Epidermal melanocyte (primary cell): ENCODE results near the gene NTRK3.

Experiments
- DNase-seq: peaks from one replicate; pipeline ENCODE4 v3.0.0; 2011; ENCODE audit warnings: low spot score; ENCODE audit not compliant: insufficient read length

NTRK3 gene

DNA sequence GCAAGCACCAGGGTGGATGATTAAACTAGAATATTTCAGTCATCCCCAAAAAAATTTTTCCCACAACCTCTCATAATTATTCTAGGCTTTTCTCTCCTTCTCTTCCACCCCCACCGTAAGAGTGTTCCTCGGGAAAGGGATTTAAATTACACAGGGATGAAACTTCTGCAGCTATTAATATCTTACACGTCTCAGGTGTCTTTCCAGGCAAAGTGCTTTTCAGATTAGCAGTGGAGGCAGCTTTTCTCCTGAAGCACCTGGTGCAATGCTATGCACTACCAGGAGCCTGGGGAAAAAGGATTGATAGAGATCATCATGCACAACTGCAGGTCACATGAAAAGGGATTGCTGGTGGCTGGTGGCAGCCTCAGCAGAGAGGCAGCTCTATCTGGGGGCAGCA, 250.4 kb downstream of the NTRK3 start:
- no peak for DNase-seq

DNA sequence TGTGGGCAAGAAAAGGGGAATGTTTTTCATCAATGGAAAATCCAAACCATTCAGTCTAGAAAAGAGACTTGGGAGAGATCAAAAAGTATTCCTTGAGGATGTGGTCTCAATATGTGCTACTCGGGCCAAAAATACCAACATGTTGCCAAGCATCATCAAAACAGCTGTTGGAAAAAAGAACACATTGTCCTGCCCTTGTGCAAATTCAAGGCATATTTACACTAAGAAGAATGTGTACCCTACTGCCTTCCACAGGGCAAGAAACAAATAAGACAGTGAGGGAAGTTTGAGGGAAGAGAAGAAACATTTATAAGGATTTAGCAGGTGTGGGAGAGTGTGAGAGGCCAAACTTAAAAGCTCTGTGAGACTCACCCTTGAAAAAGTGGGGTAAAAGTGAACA, 252.1 kb downstream of the NTRK3 start:
- no peak for DNase-seq

DNA sequence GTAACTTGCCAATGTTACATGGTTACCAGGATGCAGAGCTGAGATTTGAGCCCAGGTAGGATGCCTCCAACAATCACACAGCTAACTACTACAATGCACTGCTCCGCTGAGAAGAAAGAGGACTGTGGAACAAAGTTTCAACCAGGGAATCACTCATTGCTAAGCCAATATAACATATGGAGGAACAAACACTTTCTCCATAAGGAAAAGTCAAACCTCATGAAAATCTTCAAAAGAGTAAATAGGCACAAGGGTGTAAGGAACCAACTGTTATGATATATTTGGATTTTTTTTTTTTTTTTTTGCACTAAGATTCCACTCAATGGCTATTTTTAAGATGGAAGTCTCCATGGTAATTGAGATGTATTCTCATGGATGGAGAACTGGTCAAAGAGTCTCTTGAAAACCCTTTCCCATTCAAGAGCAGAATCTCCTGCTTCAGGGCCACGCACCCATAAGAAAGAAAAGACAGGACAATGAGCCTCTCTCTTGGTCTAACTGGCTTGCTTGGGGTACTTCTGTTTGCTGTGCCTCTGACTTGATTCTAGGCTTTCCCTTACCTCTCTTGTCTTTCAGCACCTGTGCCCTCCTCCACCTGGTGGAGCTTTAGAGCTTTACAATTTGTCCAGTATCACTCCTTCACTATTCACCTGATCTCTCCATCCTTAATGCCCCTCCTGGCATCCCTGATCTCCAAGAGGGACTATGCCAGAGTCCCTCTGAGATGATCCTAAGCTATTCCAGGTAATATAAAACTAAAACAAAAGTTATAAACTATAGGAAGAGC, 252.8 kb downstream of the NTRK3 start:
- DNase-seq = no peak

DNA sequence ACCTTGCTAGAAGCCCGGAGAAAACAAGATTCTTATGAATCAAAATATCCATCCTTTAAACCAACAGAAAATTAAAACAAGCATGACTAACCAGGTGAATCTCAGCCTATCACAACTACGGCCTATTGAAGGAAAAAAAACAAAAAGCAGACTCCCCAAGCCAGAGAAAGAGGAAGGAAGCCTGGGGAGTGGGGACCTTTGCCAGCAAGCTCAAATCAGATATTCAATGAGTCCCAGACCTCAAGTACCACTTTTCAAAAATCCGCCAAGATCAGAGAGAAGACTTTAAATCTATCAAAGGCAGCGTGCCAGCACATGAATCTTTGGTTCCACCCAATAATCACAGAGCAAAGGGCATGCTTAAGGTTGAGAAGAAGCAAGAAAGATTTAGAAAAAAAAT, 253.8 kb downstream of the NTRK3 start:
- no peak for DNase-seq

DNA sequence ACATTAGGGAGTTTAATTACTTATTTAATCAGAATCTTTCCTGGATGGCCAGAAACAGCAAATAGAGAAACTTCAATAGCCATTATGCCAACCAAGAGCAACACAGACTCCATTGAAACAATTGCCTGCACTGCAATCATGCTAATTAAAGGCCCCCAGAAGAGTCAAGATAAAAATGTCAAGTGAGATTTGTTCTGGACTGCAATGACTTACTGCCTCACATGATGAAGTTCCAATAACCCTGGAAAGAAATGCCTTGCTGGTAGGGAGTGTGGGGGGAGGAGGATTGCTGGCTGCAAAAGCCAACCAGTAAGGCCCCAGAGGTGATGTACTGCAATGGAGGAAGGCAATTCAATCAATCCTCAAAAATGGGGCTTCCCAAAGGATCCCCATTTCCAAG, 257.9 kb downstream of the NTRK3 start:
- no peak for DNase-seq

DNA sequence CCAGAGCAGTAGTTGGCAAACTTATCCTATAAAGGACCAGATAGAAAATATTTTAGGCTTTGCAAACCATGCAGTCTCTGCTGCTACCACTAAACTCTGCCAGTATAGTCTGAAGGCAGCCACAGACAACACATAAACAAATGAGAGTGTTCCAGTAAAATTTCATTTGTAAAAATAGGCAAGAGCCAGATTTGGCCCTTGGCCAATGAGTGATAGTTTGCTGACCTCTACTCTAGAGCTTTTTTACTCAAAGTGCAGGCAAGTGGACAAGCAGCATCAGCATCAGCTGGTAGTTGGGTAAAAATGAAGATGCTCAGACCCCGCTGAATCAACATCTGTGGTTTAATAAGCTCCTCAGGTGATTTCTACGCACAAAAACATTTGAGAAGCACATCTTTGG, 269.8 kb downstream of the NTRK3 start:
- no peak for DNase-seq

DNA sequence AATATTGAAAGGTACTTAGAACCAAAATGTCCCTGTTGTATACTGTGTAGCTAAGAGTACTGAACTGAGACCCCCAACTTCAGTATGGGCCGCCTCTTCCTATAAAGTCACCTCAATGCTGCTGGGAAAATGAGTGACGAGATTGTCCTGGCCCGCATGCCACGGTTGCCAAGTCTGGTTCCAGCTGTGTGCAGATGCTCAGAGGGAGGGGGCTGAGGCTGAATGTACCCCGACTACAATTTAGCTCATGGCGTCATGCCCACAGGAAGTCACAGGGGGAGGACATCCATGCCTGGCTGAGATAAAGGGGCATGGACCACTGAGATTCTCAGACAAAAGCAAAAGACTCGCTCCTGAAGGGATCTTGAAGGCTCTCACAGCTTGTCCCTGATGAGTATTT, 271.1 kb downstream of the NTRK3 start:
- no peak for DNase-seq

DNA sequence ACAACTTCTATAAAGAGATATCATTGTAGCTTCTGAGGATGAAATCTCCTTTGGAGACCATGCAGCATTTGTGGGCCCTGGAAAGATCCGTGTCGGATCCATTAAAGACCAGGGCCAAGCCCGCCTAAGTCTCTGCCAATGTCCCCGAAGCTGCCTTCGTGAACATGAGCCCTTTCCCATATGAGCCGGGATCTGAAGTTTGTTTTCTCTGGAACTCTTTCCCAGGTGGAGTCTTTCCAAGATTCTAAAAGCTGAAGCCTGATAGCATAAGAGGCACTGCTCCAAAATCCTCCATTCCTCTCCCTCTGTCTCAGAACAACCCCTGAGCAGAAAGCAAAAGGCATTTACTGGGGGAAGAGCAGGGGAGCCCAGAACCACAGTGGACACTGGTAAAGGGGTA, 274.6 kb downstream of the NTRK3 start:
- no peak for DNase-seq

DNA sequence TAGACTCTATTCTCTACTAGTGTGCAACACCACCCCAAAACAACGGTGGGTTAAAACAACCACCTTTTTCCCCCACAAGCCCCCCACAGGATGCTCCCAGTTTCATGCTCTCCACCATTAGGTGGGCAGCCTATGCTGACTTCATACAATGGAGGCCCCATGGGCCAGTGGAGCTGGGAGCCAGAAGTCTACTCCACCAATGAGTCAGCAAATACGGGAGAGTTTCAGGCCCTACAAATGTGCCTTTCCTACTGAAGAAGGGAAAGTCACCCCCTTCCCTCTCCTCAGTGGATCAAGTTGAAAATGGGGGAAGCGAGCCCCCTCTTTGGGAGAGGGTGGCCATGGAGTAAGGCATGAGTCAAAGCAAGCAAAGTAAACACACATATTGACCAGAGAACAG, 278.6 kb downstream of the NTRK3 start:
- DNase-seq = no peak

DNA sequence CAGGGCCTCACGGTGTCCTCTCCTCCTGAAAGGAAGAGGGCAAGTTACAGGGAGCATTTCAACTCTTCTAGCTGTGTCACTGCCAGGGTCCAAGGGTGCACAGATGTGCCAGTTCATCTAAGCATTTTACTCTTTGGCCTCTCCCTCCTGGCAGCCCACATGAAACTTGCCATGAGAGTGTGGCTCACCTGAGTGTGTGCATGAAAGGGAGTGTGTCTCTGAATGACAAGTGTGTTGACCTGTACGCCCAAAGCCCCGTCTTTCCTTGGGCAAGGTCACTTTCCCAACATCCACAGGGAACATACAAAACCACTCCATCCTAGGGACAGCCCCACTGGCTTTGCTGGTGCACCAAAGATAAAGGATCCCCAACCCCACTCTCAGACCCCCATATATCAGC, 280.0 kb downstream of the NTRK3 start:
- no peak for DNase-seq

DNA sequence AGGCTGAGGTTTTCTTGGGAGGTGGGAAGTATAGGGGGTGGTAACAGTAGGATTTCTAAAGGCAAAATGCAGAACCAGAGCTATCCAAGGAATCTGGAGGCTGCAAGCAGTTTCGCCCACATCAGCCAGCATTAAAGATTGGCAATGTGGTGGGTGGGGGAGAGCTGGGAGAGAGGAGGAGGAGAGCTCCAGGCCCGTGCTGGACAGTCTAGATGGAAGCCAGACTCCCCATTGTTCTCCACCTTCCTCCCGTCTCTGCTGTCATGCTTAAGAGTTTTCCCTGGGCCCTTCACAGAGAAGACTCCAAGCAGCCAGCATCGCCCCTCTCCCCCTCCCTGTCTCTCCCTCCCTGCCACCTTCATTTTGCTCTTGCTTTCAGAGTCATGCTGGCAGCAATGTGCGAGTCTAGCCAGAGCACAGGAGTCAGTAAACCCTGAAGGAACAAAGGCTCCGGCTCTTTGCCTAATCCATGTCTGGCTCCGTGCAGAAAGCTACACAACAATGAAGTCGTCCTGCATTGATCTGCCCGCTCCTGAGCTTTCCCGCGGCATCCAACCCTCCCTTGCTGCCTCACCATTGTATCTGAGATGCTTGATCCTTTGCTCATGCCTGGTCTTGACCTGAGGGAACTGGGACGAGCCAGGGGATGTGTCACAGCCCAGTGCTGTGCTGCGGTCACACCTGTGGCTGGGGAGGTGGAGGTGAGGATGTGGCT, 282.9 kb downstream of the NTRK3 start:
- no peak for DNase-seq

DNA sequence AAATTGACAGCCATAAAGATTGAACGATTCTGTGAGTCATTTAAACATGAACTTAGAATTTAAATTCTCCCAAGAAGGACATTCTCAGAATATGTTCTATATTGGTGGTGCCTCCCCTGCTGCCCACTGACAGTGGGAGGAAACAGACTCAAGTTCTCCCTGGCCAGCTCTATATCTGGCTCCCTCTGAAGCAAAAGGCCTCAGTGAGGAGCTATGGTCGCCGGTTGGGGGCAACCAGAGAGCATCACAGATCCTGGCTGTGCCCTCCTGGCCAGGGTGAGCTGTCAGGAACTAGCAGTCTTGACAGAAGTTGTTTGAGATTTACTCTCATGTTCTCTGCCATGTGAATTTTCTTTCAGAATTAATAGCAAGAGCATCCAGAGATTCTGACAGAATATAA, 285.5 kb downstream of the NTRK3 start:
- no peak for DNase-seq

DNA sequence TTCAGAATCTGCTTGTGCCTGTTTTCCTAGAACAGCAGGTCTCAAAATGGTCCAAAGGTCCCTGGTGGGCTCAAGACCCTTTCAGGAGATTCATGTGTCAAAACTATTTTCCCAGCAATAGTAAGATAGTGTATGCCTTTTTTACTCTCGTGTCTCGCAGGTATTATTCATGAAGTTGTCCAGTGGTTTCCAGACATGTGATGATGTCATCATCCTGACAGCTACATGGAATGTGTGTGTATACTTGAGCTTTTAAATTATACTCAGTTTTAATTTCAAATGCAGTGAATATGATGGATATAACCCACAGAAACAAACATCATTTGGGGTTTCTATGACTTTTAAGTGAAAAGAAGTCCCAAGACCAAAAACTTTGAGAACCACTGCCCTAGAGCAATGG, 288.6 kb downstream of the NTRK3 start:
- DNase-seq = no peak

DNA sequence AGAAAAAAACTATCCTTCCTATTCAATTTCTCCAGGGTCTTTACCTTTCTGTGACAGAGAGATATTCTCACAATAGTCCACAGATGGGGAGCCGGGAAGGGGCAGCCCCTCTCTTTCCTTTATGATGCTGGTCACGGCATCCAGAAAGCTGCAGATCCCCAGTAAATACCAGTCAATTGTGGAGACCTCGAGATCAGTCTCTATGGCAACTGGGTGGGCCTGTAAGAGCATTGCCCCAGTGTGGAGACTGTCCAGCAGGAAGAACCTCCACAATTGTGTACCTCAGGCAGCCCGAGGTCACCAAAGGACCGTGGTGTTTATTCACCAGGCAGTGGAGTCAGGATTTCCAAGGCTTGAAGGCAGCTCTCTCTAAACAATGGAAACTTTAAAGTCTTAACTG, 291.2 kb downstream of the NTRK3 start:
- no peak for DNase-seq

DNA sequence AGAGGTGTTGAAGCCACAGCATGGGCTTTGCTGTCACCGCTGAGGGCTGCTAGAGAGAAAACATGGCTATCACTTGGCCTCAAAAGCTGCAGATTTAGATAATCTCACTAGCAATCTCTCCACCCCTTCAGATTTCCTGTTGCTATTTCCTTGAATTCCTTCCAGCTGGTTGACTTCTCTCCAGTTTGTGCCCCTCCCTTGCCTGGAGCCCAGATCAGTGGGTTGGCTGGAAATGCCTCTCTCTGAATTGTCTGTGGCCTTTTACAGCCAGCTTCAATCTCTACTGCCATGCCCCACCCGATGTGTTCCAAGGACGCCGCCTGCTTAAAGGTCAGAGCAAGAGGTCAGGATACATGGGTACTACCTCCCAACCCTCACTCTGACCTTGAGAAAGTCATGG, 294.1 kb downstream of the NTRK3 start:
- no peak for DNase-seq

DNA sequence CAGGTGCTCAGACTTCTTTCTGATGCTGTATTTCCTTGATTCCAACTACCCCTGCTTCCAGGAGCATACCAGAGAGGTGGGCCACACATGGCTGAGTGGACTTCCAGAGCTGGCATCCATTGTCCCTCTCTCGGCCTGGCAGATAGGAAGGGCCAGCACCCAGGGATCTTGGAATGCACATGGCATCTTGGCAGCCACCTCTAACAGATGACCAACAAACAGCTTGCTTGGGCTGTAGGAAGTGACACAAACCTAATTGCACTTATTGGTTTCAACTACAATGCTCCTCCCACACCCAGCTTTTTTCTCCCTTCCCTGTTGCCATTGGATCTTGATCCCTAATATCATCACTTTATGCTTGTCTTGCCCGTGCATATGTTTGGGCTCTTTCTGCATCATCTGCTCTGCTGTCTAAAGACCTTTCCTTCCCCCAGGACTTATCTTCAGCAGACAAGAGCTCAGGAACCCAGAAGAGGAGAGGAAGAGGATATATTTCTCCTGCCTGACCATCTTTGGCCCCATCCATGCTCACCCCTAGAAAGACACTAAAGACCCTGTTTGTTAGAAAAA, 294.6 kb downstream of the NTRK3 start:
- DNase-seq = no peak

DNA sequence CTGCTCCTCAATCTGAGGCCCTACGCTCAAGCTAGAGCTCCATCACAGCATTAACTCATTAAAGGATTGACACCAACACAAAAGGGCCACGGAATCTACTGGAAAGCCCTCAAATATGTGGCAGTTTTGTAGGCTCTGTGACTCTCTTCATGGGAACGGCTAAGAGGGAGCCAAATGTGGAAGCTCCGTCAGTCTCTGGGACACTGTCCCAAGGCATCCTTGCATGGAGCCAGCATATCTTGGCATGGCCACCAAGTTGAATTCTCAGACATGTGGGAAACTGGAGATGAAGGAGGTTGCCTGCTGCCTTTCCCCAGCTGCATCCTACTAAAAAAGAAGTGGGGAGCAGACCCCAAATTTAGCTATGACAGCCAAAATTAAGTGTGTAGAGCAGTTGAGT, 296.9 kb downstream of the NTRK3 start:
- DNase-seq = no peak

DNA sequence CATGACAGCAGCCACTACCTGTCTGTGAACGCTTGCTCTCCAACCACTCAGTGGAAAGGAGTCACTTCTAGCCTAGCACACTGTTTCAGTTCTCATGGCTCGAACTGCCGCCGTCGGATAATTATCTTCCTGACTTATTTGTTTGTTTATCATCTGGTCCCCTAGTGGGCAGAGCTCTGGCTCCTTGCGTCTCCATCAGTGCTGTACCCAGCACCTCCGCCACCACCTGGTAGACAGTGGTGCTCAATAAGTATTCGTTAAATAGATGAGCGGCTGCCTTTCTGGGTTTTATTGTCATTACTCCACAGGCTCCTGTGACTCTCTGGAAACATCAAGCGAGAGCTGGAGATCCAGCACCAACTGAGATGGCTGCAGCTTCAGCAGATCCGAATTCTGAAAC, 297.5 kb downstream of the NTRK3 start:
- DNase-seq = no peak

DNA sequence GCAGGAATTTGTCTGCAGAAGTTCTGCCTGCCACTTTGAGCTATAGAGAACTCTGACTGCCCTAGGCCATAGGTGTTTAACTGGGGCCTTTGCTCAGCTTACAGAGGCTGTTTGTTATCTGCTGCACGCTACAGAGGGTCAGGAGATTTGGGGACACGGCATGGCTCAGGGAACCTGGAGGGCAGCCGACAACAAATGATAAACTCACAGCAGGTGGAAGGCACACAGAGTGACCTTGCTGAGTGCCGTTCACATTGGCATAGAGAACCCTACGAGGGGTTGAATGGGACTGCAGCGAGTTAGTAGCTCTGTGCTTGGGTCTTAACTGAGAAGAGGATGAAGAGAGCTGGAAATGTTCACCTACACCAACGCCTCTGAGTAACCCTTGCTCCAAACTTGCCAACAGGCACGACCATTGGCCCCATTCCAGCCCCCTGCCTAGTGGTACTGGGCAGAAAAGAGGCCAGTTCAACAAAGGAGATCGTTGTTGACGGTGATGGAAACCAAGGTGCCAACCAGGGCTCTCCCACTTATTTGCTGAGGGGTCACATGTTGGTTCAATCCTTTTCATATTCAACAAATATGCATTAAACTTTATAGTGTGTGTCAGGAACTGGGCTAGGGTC, 301.1 kb downstream of the NTRK3 start:
- no peak for DNase-seq

DNA sequence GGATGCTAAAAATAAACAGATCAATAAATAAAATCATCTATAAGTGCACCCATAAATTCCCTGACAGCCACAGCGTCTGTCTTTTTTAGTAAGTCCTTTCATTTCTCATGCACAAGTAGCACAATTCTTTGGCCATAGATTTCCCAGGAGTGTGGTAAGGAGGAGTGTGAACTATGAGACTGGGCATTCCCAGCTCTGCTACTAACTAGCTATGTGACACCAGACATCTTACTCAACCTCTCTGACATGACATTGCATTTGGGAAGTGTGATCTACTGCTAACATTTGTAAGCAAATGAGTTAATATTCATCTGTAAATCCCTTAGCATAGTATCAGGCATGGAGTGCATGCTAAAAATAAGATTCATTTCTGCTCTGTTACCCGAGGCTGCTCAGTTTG, 301.7 kb downstream of the NTRK3 start:
- DNase-seq = no peak

DNA sequence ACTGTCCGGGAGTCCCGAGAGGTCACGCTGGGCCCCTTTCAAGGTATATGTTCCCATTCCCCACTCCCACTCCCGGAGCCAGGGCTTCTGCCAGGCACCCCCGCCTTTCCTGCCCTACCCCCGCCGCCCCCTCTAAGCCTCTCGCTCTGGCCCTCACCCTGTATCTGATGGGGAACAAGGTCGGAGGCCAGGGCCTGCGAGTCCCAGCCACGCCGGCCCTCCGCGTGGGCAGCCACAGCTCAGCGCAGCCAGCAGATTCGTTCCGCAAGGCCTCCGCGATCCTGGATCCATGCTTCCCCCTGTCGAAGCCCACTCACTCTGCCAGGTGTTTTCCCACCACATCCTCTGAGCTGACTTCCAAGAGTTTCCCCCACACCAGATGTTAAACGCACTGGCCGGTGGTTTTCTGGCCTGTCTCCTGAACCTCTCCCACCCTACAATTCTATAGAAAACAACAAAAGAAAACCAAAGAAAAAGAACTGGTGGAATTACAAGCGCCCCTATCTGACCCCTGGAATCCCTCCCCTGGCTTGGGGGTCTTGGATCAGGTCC, 303.7 kb downstream of the NTRK3 start:
- no peak for DNase-seq

DNA sequence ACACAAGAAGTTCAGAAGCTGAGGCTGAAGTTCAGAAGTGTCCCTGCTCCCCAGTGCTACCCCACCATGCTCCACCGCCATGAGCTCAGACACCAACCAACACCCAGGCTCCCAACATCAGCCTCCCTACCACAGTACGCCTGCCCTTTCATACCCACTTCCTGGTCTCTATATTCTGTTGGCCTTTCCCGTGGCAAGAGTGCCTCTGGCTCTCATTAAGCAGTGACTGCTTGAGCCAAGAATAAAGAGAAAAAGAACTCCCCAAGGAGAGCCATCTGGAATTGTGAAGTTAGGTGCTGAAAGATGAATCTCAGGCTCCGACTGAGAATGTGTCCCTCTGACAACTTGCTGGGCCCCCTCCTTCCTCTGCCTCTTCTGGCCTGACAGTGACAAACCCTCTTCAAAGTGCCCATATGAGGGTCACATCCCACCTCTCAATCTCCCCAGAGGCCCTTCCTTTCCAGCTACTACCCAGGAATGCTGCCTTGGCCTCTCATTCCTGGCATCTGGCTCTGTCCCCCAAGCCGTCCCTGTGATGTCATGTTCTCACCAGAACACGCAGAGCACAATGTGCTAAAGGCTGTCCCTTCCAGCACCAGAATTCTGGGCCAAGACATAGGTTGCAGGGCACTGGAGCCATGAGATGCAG, 306.8 kb downstream of the NTRK3 start:
- DNase-seq = no peak
